Fibroblast of skin of right biceps (primary cell): ENCODE measurements around the gene IPO5.
A peak's percentile ranks its signal among the peaks of the same experiment; 100 is the strongest.
"Not testable (repeated sequence)": the region's sequence is repeated elsewhere in the genome, so short reads cannot be mapped to it uniquely, and the experiment has no call there.

Source experiments
- DNase-seq: peaks from one replicate; pipeline ENCODE4 v3.0.0-alpha.2; 2013

Gene IPO5

GRCh38 chr13:98019186-98019585 lies 65.7 kb downstream of the IPO5 start:
- no peak for DNase-seq

- no peak for DNase-seq
Measured at GRCh38 chr13:98020271-98020670, 66.8 kb downstream of the IPO5 start.

- peak; percentile 88 for DNase-seq
Measured at GRCh38 chr13:98022210-98022609, 68.7 kb downstream of the IPO5 start.

- no peak for DNase-seq
Measured at GRCh38 chr13:98025480-98026025, 72.1 kb downstream of the IPO5 start.

GRCh38 chr13:98026457-98026857 lies 73.0 kb downstream of the IPO5 start:
- no peak for DNase-seq

GRCh38 chr13:98032168-98032567 lies 78.7 kb downstream of the IPO5 start:
- DNase-seq = no peak

GRCh38 chr13:98033277-98034247 lies 80.1 kb downstream of the IPO5 start:
- peak; percentile 73 for DNase-seq

GRCh38 chr13:98035373-98035772 lies 81.9 kb downstream of the IPO5 start:
- no peak for DNase-seq

GRCh38 chr13:98036564-98037302 lies 83.3 kb downstream of the IPO5 start:
- DNase-seq = not testable (repeated sequence)

- DNase-seq = no peak
Measured at GRCh38 chr13:98039261-98039660, 85.8 kb downstream of the IPO5 start.

- DNase-seq = no peak
Measured at GRCh38 chr13:98039964-98040363, 86.5 kb downstream of the IPO5 start.

GRCh38 chr13:98041081-98041820 lies 87.8 kb downstream of the IPO5 start:
- no peak for DNase-seq

GRCh38 chr13:98044301-98044700 lies 90.8 kb downstream of the IPO5 start:
- no peak for DNase-seq

- DNase-seq = not testable (repeated sequence)
Measured at GRCh38 chr13:98047785-98048184, 94.3 kb downstream of the IPO5 start.

- no peak for DNase-seq
Measured at GRCh38 chr13:98048265-98048664, 94.8 kb downstream of the IPO5 start.

GRCh38 chr13:98050041-98050466 lies 96.6 kb downstream of the IPO5 start:
- DNase-seq = peak; percentile 32

GRCh38 chr13:98052412-98052811 lies 98.9 kb downstream of the IPO5 start:
- DNase-seq = no peak

GRCh38 chr13:98054301-98054700 lies 100.8 kb downstream of the IPO5 start:
- no peak for DNase-seq

GRCh38 chr13:98055623-98056022 lies 102.1 kb downstream of the IPO5 start:
- no peak for DNase-seq

GRCh38 chr13:98056839-98057410 lies 103.5 kb downstream of the IPO5 start:
- DNase-seq = no peak

- no peak for DNase-seq
Measured at GRCh38 chr13:98059276-98059675, 105.8 kb downstream of the IPO5 start.

- DNase-seq = no peak
Measured at GRCh38 chr13:98060282-98060681, 106.8 kb downstream of the IPO5 start.
